Motor neuron (in vitro differentiated cells): ENCODE measurements around the gene ADK. TPM values are rescaled to one million over a fixed set of nuclear protein-coding genes. Genes with fewer than 3 reads are reported as not detected.

Experiments
- ATAC-seq, 8 experiments: fragments of 200-7000 bp; cut with Tn5 transposase; replicated peaks in 6 of 8; 2 replicates each; pipeline ENCODE4 v1.8.0; 2021; ENCODE audit warnings: mild to moderate bottlenecking in 8 of 8, moderate library complexity in 8 of 8
- H3K27ac ChIP-seq, 2 donors: fragments of 250-450 bp; sonication (Bioruptor Pico); 2 replicates each; pipeline ENCODE4 v1.9.0; 2021; ENCODE audit warnings: antibody characterized with exemption in 2 of 2, mild to moderate bottlenecking in 2 of 2, moderate library complexity in 1 of 2
- H3K4me1 ChIP-seq, 2 donors: fragments of 250-450 bp; sonication (Bioruptor Pico); replicated peaks in 1 of 2; 2 replicates each; pipeline ENCODE4 v1.6.1; 2021; ENCODE audit warnings: antibody characterized with exemption in 2 of 2, mild to moderate bottlenecking in 2 of 2, moderate library complexity in 1 of 2
- H3K4me3 ChIP-seq, 5 donors: fragments of 250-450 bp; sonication (Bioruptor Pico); 2 replicates each; pipeline ENCODE4 v1.9.0; 2021; ENCODE audit warnings: antibody characterized with exemption in 5 of 5, mild to moderate bottlenecking in 5 of 5, moderate library complexity in 4 of 5
- WGBS, 10 experiments: fragments of 450-650 bp; shearing (Covaris generic); methylation state at CpG; one replicate each; pipeline ENCODE4 v1.0.0; 2022; 5-methylcytosine and 5-hydroxymethylcytosine counted together
- in situ Hi-C, 9 experiments: fragments of 400-800 bp; cut with MboI; loops; one replicate each; pipeline ENCODE4 v1.15.0; 2021; ENCODE audit warnings: low sequenced_read_pairs in 9 of 9, low pct_unique_long_range_greater_than_20kb in 2 of 9; ENCODE audit not compliant: unreplicated experiment in 9 of 9
- total RNA-seq, 8 experiments: library from RNA; unstranded; fragments of 300-600 nt; gene quantifications; 2 replicates each; pipeline versions ENCODE4 v1.2.3 to v1.2.4, GENCODE V29; 2022

ADK gene
- total RNA-seq, 8 experiments from 2014 or later: 22.9 to 46.8 (median 31.7) TPM

DNA sequence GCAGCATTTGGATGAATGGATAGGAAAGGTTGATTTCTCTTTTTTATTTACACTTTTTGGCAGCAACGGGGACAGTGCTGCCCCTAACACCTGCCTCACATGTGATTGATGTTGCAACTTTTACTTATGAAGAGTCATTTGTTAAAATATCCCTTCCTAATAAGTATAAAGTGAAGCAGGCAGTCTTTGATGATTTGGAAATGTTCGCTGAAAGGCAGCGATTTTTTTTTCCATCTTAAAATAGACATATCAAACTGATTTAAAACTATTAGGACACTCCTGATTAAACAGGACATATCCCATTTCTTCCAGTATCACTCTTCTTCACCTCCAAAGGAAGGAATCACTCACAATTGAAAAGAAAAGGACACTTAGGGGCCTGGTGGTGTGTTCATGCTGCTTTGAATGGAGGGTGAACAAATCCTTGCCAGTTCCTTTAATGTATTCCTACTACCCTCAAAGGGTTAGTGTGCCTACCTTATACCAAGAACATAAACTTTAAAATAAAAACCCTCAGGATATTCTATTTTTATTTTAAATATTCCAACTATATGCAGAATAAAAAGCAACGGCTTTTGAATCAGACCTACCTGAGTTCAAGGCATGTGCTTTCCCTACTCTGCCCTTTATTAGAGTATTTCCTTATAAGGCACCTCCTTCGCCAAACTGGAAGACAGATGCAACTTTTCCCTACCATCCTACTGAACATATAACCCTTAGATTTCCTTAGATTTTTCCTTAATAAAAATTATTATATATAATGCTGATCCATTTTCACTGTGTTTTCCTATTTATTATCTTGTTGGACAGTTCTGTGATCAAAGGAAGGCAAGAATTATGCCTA, 1.1 kb downstream of the ADK start:
- WGBS, 10 experiments: 0 to 38% (median 7%) methylated on average over 3 to 5 of the region's 5 CpGs; no CpG with 5 or more reads in 1 of the 10 experiments
- Histone ChIP-seq H3K27ac (no peak overlapping the region), H3K4me1 (peaks cover 2 to 18% of the 10 kb centered on the region in 2 donors), H3K4me3 (peak overlapping the region; percentile 62 to 71 (median 65))
- in situ Hi-C loops: no loop called here
- no peak for ATAC-seq

DNA sequence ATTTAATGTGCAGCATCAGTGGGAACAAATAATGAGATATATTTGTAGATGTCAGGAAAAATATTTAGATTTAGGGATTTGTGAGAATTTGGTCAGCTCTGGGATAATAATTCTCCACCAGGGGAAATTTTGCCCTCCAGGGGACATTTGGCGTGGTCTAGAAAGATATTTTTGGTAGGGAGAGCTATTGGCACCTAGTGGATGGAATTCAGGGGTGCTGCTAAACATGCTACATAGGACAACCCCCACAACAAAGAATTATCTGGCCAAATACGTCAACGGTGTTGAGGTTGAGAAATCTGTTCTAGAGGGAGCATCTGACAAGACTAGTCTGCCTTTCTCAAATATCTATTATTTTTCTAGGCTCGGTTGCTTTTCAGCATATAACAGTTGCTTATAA, 2.1 kb downstream of the ADK start:
- no peak overlapping the region for H3K4me3 ChIP-seq
- H3K4me1 ChIP-seq: peaks cover 2 to 18% of the 10 kb centered on the region in 2 donors
- in situ Hi-C loops: no loop called here
- no peak overlapping the region for H3K27ac ChIP-seq
- 28 to 100% (median 67%) methylated on average over 1 to 4 of the region's 4 CpGs for WGBS, 10 experiments
- no peak for ATAC-seq

DNA sequence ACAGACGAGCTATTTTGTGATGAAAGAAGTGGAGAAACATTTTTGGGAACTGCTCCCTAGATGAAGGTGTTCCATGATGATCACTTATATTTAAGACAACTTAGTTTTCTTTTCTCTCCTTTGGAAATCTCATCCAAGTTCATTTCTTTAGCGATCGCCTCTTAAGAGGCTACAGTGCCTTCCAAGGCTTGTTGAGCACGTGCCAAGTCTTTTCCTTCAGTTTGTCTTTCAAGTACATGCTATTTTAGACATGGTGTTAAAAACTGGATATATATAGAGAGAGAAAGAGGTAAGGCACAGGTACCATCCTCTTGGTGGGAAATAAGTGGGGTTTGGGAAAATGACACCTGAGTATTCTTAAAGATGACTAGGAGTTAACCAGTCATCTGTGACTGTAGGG, 2.7 kb downstream of the ADK start:
- no peak overlapping the region for H3K27ac ChIP-seq
- in situ Hi-C loops: no loop called here
- WGBS, 10 experiments: 77 to 100% (median 88%) methylated on average over 3 to 4 of the region's 4 CpGs; no CpG with 5 or more reads in 3 of the 10 experiments
- H3K4me1 ChIP-seq: peaks cover 2 to 18% of the 10 kb centered on the region in 2 donors
- H3K4me3 ChIP-seq: no peak overlapping the region
- no peak for ATAC-seq

DNA sequence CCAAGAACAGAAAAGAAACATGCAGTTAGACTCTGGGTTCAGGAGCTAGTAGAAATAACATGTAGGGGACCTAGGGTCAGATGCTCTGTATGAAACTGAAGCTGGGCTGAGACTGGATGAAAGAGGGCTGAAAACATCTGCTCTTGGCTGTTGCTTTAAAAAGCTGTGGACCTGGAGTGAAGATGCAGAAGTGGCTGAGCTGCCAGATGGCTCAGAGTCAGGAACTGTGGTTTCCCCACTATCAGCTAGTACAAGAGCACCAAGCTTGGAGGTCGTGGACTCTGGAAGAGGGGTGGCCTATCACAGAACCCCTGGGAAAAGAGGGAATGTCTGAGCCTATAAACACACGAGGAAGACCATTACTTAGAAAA, 5.9 kb downstream of the ADK start:
- ATAC-seq: no peak
- H3K27ac ChIP-seq: no peak overlapping the region
- H3K4me1 ChIP-seq: peaks cover 2 to 12% of the 10 kb centered on the region in 2 donors
- in situ Hi-C loops: no loop called here
- 26 to 100% (median 82%) methylated on average over 1 to 2 of the region's 2 CpGs for WGBS, 10 experiments
- no peak overlapping the region for H3K4me3 ChIP-seq

DNA sequence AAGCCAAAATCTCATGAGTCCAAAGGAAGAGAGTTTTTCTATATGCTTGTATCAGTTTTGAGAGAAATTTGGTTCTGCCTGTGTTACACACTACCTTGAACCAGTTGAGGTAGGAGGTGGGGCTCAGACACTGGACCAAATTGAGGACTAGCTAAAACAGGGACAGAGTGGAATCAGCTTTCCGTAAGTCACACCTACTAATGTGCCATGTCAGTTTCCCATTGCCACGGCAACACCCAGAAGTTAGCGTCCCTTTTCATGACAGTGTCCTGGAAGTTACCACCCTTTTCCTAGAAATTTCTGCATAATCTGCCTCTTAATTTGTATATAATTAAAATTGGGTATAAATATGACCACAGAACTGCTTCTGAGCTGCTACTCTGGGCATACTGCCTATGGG, 9.0 kb downstream of the ADK start:
- 80 to 100% (median 89%) methylated on average over 3 of the region's 3 CpGs; no CpG with 5 or more reads in 5 of the 10 experiments for WGBS, 10 experiments
- in situ Hi-C loops: no loop called here
- Histone ChIP-seq H3K4me3 (no peak overlapping the region), H3K4me1 (no peaks in the 10 kb centered on the region), H3K27ac (no peak overlapping the region)
- peak in 3 of 8 experiments; percentile 34 to 61 (median 50) for ATAC-seq

DNA sequence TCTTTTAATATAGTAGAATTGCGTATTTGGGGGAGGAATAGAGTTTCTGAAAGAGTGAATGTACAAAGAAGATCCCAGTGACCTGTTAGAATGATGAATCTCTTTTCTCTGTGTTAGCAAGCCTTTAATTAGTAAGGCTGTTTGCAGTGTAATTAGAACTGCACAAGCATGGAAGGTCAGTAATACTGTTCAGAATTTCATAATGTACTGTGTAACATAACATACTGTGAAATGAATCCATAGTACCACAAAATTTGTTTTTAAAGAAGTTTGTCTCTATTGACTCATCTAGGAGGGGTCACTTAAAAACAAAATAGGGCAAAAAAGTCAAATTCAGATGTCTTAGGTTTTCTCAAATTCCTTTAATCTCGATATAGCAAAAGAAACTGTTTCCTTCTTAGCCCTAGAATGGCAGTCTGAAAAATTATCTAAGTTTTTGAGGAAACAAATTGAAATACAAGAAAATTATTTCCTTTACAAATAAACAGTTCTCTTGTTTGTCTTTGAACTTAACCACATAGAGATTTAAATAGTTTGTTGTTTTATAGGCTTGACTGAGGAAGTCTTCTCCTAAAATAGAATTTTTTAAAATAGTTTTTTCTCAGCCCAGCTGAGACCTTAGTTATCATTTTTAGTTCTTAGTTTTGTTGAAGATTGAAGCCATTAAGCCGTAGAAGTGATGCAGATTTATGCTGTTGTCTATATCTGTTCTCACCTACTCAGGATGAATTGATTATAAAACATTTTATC, 12.5 kb downstream of the ADK start:
- Histone ChIP-seq H3K4me3 (no peak overlapping the region), H3K27ac (no peak overlapping the region), H3K4me1 (no peaks in the 10 kb centered on the region)
- whole genome bisulfite sequencing, 10 experiments: 72 to 95% (median 89%) methylated on average over 2 to 3 of the region's 3 CpGs; no CpG with 5 or more reads in 1 of the 10 experiments
- in situ Hi-C loops: no loop called here
- ATAC-seq: no peak

DNA sequence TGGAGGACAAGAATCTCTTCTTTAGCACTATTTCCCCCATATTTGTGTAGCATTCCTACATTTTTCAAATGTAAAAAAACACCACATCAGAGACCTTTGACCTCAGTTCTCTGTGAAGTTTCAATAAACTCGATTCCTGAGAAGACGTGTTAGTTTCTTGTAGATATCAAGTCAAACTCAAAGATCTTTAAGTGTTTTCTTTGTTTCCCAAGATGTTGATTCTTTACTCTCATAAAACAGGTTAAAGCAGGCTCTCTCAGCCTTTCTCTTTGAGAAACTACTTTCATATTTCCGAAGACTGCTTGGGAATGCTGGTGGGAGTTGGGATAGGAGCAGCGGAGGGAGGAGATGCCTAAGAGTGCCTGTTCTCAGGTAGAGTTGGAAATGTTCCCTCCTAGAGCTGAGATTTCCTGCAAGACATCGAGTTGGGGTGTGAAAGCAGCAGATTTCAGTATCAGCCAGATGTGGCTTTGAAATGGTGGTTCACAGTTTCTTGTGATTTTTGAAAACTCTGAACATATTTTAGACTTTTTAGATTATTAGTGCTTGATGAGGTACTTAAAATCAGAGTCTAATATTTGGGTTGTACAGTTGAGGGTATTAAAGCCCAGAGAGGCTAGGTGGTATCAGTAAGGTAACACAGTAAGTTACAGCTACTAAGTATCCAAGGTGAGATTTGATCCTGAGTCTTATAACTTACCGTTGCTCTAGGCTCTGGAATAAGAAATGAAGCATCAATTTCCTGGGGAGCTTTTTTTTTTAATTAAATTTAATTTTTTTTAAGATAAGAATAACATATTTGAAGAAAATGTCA, 13.9 kb downstream of the ADK start:
- in situ Hi-C loops: no loop called here
- no peaks in the 10 kb centered on the region for H3K4me1 ChIP-seq
- H3K4me3 ChIP-seq: no peak overlapping the region
- 43 to 100% (median 87%) methylated on average over 1 to 6 of the region's 6 CpGs for WGBS, 10 experiments
- ATAC-seq: no peak
- no peak overlapping the region for H3K27ac ChIP-seq

DNA sequence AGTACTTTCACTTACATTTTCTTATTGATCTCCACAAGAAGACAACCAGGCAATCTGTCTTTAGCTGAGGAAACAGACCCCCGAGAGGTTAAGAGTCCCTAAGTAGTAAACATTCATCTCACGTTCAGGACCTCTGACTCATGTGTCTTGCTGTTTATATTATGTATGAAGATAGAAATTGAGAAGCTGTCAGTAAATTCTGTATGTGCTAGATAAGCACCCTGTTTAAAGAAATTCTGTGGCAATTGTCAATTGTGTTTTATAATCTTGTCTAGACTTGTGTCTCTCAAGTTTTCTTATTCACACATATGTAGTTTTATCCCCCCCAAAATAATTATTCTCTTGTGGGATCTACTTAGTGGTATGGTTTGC, 14.5 kb downstream of the ADK start:
- ATAC-seq: peak in 1 of 8 experiments; percentile 54

DNA sequence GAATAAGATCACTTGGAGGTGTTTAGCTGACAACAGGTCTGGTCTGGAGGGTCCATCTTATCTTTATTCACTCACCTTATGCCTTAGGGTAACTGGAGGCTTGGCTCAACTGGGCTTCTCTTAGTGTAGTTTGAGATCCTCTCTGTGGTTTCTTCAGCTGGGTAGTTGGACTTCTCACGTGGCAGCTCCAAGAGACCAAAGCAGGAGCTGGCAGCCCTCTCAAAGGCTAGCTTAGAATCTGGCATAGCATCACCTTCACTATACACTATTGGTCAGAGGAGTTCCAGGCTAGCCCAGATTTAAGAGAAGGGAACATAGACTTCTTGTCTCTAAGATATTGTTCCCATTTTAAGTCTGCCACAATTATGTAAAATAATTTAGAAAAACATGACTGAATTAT, 16.4 kb downstream of the ADK start:
- 60 to 100% (median 100%) methylated on average over 1 of the region's 1 CpG; no CpG with 5 or more reads in 4 of the 10 experiments for WGBS, 10 experiments
- Histone ChIP-seq H3K4me1 (no peaks in the 10 kb centered on the region), H3K27ac (no peak overlapping the region), H3K4me3 (no peak overlapping the region)
- ATAC-seq: no peak
- in situ Hi-C loops: no loop called here

More for the DNA sequence above, 14.5 kb downstream of the ADK start:
- H3K27ac ChIP-seq: no peak overlapping the region
- H3K4me1 ChIP-seq: no peaks in the 10 kb centered on the region
- WGBS, 10 experiments: 6 to 100% (median 79%) methylated on average over 2 of the region's 2 CpGs; no CpG with 5 or more reads in 5 of the 10 experiments
- H3K4me3 ChIP-seq: no peak overlapping the region
- in situ Hi-C loops: no loop called here

DNA sequence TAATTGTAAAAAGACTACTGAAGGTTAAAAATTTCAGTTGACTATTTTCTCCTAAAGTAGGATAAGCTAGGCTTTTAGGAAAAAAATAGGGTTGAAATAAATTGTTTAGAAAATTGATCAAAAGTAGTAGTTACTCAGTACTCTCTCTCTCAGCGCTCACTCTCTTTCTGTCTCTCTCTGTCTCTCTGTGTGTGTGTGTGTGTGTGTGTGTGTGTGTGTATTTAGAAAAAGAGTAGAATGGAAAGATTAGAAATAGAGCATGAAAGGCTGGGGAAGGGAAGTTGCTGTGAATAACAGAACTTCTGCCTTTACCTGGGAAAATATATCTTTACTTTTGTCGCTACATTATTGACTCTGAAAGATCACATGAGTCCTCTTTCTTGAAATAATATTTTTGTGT, 20.6 kb downstream of the ADK start:
- in situ Hi-C loops: no loop called here
- Histone ChIP-seq H3K4me1 (peaks cover 6 to 9% of the 10 kb centered on the region in 2 donors), H3K4me3 (no peak overlapping the region), H3K27ac (no peak overlapping the region)
- WGBS, 10 experiments: 50 to 100% (median 94%) methylated on average over 1 to 2 of the region's 2 CpGs
- no peak for ATAC-seq

DNA sequence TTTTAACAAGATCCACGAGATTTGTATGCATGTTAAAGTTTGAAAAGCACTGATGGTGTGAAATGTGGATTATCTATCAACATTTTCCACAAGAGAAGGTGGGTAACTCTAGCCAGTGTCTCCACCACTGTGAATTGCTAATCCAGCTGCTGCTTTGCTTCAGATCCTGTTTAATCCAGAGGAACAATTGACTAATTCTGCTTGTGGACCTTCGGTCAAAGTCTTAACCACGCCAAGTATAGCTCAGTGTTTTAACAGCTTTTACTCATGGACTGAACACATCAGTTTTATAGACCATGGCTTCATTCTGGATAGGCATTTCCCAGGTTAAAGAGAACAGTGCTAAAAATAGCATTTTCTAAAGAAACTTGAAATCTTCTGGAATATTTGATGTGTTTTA, 23.5 kb downstream of the ADK start:
- no peak for ATAC-seq
- H3K4me3 ChIP-seq: no peak overlapping the region
- WGBS, 10 experiments: 14 to 100% (median 48%) methylated on average over 1 to 3 of the region's 3 CpGs

DNA sequence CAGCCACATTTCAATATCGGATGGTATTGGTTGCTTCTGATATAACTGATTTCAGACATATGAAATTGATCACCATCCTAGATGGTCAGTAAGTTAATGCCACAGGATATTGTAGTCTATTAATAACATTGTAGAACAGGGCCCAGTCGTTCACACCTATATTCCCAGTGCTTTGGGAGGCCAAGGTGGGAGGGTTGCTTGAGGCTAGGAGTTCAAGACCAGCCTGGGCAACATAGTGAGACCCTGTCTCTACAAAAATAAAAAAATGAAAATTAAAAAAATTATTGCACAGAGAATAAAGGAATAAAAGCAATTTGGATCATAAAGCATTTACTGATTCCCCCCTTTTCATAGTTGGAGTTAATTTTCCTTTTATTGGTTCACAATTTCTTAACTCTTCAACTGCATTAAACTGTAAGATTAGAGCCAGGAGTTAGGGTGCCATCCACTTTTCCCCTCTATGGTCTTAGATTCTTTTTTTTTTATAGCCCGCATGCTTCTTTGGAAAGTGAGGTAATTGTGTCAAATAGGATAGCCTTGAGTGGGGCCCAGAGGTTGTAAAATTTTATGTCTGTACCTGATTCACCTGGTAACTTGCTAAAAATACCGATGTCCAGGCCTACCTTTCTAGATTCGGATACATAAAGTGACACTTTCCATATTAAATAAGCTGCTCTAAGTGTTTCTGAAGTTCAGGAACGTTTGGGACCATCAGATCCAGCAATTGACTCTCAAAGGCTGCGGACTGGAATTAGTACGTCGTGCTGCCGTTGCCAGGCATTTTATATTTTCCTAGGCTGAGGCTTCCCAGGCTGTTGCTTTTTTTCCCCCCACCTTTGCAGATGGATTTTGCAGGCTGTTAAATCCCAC, 24.7 kb downstream of the ADK start:
- WGBS, 10 experiments: 0 to 56% (median 26%) methylated on average over 1 to 10 of the region's 10 CpGs
- no peak for ATAC-seq
- H3K4me3 ChIP-seq: peak overlapping the region; percentile 46 to 70 (median 58)
- peaks cover 12 to 16% of the 10 kb centered on the region in 2 donors for H3K4me1 ChIP-seq
- H3K27ac ChIP-seq: peak overlapping the region; percentile 67 to 81
- in situ Hi-C loops: no loop called here

More for the DNA sequence above, 23.5 kb downstream of the ADK start:
- Histone ChIP-seq H3K4me1 (peaks cover 12 to 16% of the 10 kb centered on the region in 2 donors), H3K27ac (no peak overlapping the region)
- in situ Hi-C loops: no loop called here
